Activated naive CD4-positive, alpha-beta T cell treated with anti-CD3 and anti-CD28 coated beads, Interleukin-2, amount 10 ng/mL, durations not matched to agents 7 days and 5 days (primary cell): ENCODE data around the gene FRMD4B.

Experiments used
- CTCF ChIA-PET: fragments of 350-600 bp; sonication (Branson Sonifier 250); formaldehyde crosslinking; loops from one replicate; lab custom pipeline; 2021; ENCODE audit warnings: antibody characterized with exemption; lab: Charles Lee
- DNase-seq: peaks from one replicate; pipeline ENCODE4 v3.0.0-alpha.2; 2020
- H3K27ac Mint-ChIP-seq: one replicate; pipeline ENCODE4 v1.8.0; 2021; ENCODE audit warnings: mild to moderate bottlenecking, moderate library complexity, mixed read lengths
- H3K27me3 Mint-ChIP-seq: one replicate; pipeline ENCODE4 v1.8.0; 2021; ENCODE audit warnings: mild to moderate bottlenecking, mixed read lengths
- H3K36me3 Mint-ChIP-seq: one replicate; pipeline ENCODE4 v1.8.0; 2021; ENCODE audit warnings: mixed read lengths
- H3K4me1 Mint-ChIP-seq: one replicate; pipeline ENCODE4 v1.8.0; 2021; ENCODE audit warnings: mixed read lengths
- H3K4me3 Mint-ChIP-seq: one replicate; pipeline ENCODE4 v1.8.0; 2021; ENCODE audit warnings: mild to moderate bottlenecking, moderate library complexity, mixed read lengths
- H3K9me3 Mint-ChIP-seq: one replicate; pipeline ENCODE4 v1.8.0; 2021; ENCODE audit warnings: mixed read lengths

The FRMD4B gene

GRCh38 chr3:69197455-69197854 lies 188.4 kb downstream of the FRMD4B start:
- H3K27ac Mint-ChIP-seq: peak overlapping the region; percentile 95
- H3K36me3 Mint-ChIP-seq: peaks cover 41% of the 10 kb centered on the region
- DNase-seq: no peak
- peak overlapping the region; percentile 5 for H3K4me3 Mint-ChIP-seq
- no peaks in the 10 kb centered on the region for H3K27me3 Mint-ChIP-seq
- H3K4me1 Mint-ChIP-seq: peaks cover 53% of the 10 kb centered on the region
- no peaks in the 10 kb centered on the region for H3K9me3 Mint-ChIP-seq
- CTCF ChIA-PET: interaction anchor here (0.9 kb wide), 1 partner anchor 107 kb away, joined by 3 read pairs; no protein-coding TSS in a partner anchor

GRCh38 chr3:69196876-69197275 lies 189.0 kb downstream of the FRMD4B start:
- peak overlapping the region; percentile 31 for H3K27ac Mint-ChIP-seq
- peaks cover 51% of the 10 kb centered on the region for H3K4me1 Mint-ChIP-seq
- no peak overlapping the region for H3K4me3 Mint-ChIP-seq
- peaks cover 41% of the 10 kb centered on the region for H3K36me3 Mint-ChIP-seq
- CTCF ChIA-PET: interaction anchor here (0.9 kb wide), 1 partner anchor 108 kb away, joined by 3 read pairs; no protein-coding TSS in a partner anchor
- H3K9me3 Mint-ChIP-seq: no peaks in the 10 kb centered on the region
- no peaks in the 10 kb centered on the region for H3K27me3 Mint-ChIP-seq
- no peak for DNase-seq

- Mint-ChIP-seq H3K36me3 (peaks cover 48% of the 10 kb centered on the region), H3K9me3 (no peaks in the 10 kb centered on the region), H3K4me1 (peaks cover 42% of the 10 kb centered on the region), H3K27ac (peak overlapping the region; percentile 1), H3K4me3 (no peak overlapping the region), H3K27me3 (no peaks in the 10 kb centered on the region)
- CTCF ChIA-PET: interaction anchor here (0.9 to 2.8 kb wide), 3 partner anchors 9 to 42 kb away, joined by 3 to 6 read pairs (median 3); no protein-coding TSS in a partner anchor
- no peak for DNase-seq
These were observed 191.3 kb downstream of the FRMD4B start for GRCh38 chr3:69194431-69195165.

GRCh38 chr3:69193749-69194148 lies 192.1 kb downstream of the FRMD4B start:
- Mint-ChIP-seq H3K4me3 (no peak overlapping the region), H3K9me3 (no peaks in the 10 kb centered on the region), H3K27ac (no peak overlapping the region), H3K4me1 (peaks cover 34% of the 10 kb centered on the region), H3K36me3 (peaks cover 49% of the 10 kb centered on the region), H3K27me3 (no peaks in the 10 kb centered on the region)
- CTCF ChIA-PET: interaction anchor here (2.8 kb wide), 1 partner anchor 42 kb away, joined by 6 read pairs; no protein-coding TSS in a partner anchor
- no peak for DNase-seq

- no peaks in the 10 kb centered on the region for H3K9me3 Mint-ChIP-seq
- peaks cover 12% of the 10 kb centered on the region for H3K4me1 Mint-ChIP-seq
- peaks cover 41% of the 10 kb centered on the region for H3K36me3 Mint-ChIP-seq
- H3K27me3 Mint-ChIP-seq: no peaks in the 10 kb centered on the region
- H3K4me3 Mint-ChIP-seq: no peak overlapping the region
- CTCF ChIA-PET: interaction anchor here (0.8 to 2.2 kb wide), 4 partner anchors 8 to 115 kb away, joined by 3 to 10 read pairs (median 6); no protein-coding TSS in a partner anchor
- DNase-seq: no peak
- H3K27ac Mint-ChIP-seq: no peak overlapping the region
These were observed 194.4 kb downstream of the FRMD4B start for GRCh38 chr3:69191516-69191915.

GRCh38 chr3:69189487-69189886 lies 196.4 kb downstream of the FRMD4B start:
- Mint-ChIP-seq H3K36me3 (peaks cover 28% of the 10 kb centered on the region), H3K9me3 (no peaks in the 10 kb centered on the region), H3K4me1 (peaks cover 9% of the 10 kb centered on the region), H3K27me3 (no peaks in the 10 kb centered on the region), H3K4me3 (no peak overlapping the region), H3K27ac (no peak overlapping the region)
- no peak for DNase-seq
- CTCF ChIA-PET: no interaction called here

DNA sequence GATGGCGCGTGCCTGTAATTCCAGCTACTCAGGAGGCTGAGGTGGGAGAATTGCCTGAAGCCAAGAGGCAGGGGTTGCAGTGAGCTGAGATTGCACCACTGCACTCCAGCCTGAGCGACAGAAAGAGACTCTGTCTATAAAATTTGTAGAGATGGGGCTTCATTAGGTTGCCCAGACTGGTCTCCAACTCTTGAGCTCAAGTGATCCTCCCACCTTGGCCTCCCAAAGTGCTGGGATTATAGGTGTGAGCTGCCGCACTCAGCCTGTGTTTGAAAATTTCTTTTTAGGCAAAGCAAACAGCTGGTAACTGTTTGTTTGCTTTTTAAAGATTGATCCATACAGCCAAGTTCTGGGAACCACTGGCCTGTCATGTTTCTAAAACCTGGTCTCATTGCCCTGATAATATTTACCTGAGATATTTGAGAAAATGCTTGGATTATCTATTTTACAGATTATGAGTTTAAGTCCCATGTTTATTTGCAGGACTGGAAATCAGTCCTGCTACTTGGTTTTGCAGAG lies 199.3 kb downstream of the FRMD4B start:
- no peaks in the 10 kb centered on the region for H3K9me3 Mint-ChIP-seq
- peaks cover 33% of the 10 kb centered on the region for H3K36me3 Mint-ChIP-seq
- peaks cover 2% of the 10 kb centered on the region for H3K4me1 Mint-ChIP-seq
- H3K27me3 Mint-ChIP-seq: no peaks in the 10 kb centered on the region
- CTCF ChIA-PET: interaction anchor here (1.0 kb wide), 1 partner anchor 27 kb away, joined by 3 read pairs; no protein-coding TSS in a partner anchor
- DNase-seq: no peak
- H3K27ac Mint-ChIP-seq: no peak overlapping the region
- H3K4me3 Mint-ChIP-seq: no peak overlapping the region

GRCh38 chr3:69182588-69183316 lies 203.1 kb downstream of the FRMD4B start:
- no peak for DNase-seq
- Mint-ChIP-seq H3K4me1 (peaks cover 9% of the 10 kb centered on the region), H3K4me3 (no peak overlapping the region), H3K27ac (no peak overlapping the region), H3K36me3 (peaks cover 44% of the 10 kb centered on the region), H3K27me3 (no peaks in the 10 kb centered on the region), H3K9me3 (no peaks in the 10 kb centered on the region)
- CTCF ChIA-PET: interaction anchor here (1.0 to 1.3 kb wide), 3 partner anchors 20 to 124 kb away, joined by 3 read pairs; no protein-coding TSS in a partner anchor

- peaks cover 43% of the 10 kb centered on the region for H3K36me3 Mint-ChIP-seq
- no peak for DNase-seq
- peaks cover 9% of the 10 kb centered on the region for H3K4me1 Mint-ChIP-seq
- H3K4me3 Mint-ChIP-seq: no peak overlapping the region
- no peak overlapping the region for H3K27ac Mint-ChIP-seq
- CTCF ChIA-PET: interaction anchor here (1.3 kb wide), 2 partner anchors 19 to 125 kb away, joined by 3 read pairs; no protein-coding TSS in a partner anchor
- H3K27me3 Mint-ChIP-seq: no peaks in the 10 kb centered on the region
- H3K9me3 Mint-ChIP-seq: no peaks in the 10 kb centered on the region
These were observed 204.2 kb downstream of the FRMD4B start for GRCh38 chr3:69181592-69182211.

- CTCF ChIA-PET: interaction anchor here (0.7 to 1.3 kb wide), 3 partner anchors 18 to 125 kb away, joined by 3 read pairs; no protein-coding TSS in a partner anchor
- Mint-ChIP-seq H3K27me3 (no peaks in the 10 kb centered on the region), H3K4me3 (no peak overlapping the region), H3K9me3 (no peaks in the 10 kb centered on the region), H3K27ac (no peak overlapping the region), H3K4me1 (peaks cover 9% of the 10 kb centered on the region), H3K36me3 (peaks cover 44% of the 10 kb centered on the region)
- no peak for DNase-seq
These were observed 204.9 kb downstream of the FRMD4B start for GRCh38 chr3:69180869-69181591.

DNA sequence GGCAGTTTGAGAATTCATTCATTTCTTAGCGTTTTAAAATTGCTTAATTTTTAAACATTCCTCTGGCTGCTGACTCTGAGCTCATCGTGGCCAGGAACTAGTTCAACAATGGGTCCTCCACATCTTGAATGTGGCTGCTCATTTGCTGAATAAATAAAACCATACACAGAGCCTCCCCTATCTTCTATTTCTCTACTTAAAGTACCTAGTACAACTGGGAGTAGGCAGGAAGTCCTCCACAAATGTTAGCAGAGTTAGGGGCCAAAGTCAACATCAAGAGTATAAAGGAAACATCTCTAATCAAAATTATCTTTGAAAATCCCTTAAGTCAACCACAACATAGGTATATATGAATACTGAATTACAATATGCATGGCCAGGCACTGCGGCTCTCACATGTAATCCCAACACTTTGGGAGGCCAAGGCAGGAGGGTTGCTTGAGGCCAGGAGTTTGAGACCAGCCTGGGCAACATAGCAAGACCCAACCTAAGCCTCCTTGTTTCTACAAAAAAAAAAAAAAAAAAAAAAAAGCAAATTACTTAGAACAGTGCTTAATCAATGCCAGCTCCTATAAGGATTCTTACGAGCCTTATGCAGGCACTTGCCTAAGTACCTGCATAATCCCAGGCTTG lies 206.0 kb downstream of the FRMD4B start:
- Mint-ChIP-seq H3K36me3 (peaks cover 45% of the 10 kb centered on the region), H3K27me3 (no peaks in the 10 kb centered on the region), H3K27ac (no peak overlapping the region), H3K4me3 (no peak overlapping the region), H3K4me1 (peaks cover 14% of the 10 kb centered on the region), H3K9me3 (no peaks in the 10 kb centered on the region)
- CTCF ChIA-PET: no interaction called here
- DNase-seq: no peak

DNA sequence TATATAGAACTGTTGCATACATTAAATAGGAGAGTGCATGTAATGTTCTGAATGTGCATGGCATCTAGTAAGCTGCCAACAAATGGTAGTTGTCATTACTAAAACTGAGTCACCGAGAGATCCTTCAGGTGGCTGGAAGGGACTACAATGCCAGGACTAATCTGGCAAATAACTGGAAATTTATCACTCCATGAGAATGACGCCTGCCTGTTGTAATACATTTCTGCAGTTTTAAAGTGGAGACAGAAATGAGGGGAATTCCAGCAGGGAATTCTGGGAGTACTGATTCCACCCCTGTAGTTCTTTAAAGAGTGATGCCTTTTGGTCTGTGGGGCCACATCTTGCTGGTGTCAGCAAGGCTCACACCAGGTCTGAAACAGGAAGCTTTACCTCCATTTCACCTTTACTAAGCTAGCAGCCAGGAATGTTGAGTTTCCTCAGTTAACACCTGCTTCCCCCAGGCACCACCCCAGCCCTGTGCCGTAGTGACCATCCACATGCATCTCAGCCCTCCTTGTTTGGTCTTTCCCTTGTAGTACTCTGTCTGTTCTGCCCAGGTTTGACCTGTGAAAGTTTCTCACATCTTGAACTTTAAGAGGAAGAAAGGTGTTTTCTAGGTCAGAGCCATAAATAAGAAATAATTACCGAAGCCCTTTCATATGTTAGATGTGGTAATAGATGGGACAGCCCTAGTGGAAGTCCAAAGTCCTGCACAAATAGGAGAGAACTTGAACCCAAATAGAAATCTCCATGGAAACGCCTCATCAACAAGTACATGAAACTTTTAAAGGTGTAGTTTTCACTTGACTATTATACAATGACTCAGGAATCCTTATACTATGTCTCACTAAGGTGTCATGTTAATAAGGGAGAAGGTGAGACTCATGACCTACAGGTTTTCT lies 206.8 kb downstream of the FRMD4B start:
- H3K27me3 Mint-ChIP-seq: no peaks in the 10 kb centered on the region
- no peak for DNase-seq
- no peak overlapping the region for H3K4me3 Mint-ChIP-seq
- CTCF ChIA-PET: interaction anchor here (0.6 to 1.0 kb wide), 3 partner anchors 58 to 246 kb away, joined by 3 to 4 read pairs (median 3); no protein-coding TSS in a partner anchor
- H3K36me3 Mint-ChIP-seq: peaks cover 45% of the 10 kb centered on the region
- H3K27ac Mint-ChIP-seq: no peak overlapping the region
- no peaks in the 10 kb centered on the region for H3K9me3 Mint-ChIP-seq
- H3K4me1 Mint-ChIP-seq: peaks cover 14% of the 10 kb centered on the region
